HG03521 (cell line): ENCODE measurements around the gene ANGEL2.
"Not testable (repeated sequence)": the region's sequence is repeated elsewhere in the genome, so short reads cannot be mapped to it uniquely, and the experiment has no call there.

ENCODE experiments used
- ATAC-seq: cut with Tn5 transposase; IDR thresholded peaks from one replicate; pipeline ENCODE4 v1.9.1; 2021; ENCODE audit warnings: mild to moderate bottlenecking, moderate library complexity; ENCODE audit not compliant: unreplicated experiment

The ANGEL2 gene

DNA sequence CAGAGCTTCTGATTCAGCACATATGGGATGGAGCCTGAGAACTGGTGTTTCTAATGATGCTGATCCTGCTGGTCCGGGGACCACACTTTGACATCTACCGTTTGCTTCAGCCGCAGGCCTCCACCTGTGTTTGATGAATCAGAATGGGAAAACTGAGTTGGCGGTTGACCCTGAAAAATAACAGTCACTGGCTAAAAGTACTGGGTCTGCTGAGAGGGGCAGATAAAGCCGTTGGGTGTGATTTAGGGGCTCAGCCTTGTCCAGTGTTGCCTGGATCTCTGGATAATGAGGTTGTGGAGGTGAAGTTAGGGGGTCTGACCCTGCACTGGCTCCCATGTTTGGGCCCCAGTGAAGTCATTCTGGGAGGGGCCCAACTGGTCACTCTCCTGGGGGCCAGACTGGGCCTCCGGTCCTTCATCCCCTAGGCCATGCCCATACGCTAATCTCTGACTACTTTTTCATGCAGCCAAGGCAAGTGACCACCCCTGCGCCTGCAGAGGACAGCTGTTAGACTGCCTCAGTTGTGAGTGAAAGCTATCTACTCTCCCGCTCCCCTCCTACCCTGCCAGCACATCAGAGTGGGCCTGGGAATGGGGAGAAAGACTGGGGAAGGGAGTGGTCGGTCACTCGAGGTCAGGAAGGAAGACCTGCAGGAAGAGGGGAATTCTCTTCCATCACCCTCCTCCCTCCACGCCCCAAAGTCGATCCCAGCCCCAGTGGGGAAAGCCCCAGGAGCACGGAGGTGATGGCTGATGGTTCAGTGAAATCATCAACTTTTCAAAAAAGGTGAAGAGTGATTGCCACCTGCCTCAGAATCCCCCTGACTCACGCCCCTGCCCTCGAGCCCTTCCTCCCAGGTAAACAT, 37.7 kb downstream of the ANGEL2 start:
- peak; percentile 42 for ATAC-seq

DNA sequence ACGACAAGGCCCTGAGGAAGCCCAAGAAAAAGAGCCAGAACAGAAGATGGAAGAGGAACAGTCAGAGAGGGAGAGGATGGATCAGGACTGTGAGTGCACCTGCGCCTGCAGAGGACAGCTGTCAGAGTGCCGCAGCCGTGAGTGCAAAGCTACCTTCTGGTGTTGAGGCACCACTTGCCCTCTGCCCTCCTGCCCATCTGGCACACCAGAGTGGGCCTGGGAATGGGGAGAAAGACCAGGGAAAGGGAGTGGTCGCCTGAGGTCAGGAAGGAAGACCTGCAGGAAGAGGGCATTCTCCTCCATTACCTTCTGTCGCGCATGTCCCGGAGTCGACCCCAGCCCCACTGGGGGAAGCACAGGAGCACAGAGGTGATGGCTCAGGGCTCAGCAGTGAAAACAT, 39.1 kb downstream of the ANGEL2 start:
- ATAC-seq: no peak

DNA sequence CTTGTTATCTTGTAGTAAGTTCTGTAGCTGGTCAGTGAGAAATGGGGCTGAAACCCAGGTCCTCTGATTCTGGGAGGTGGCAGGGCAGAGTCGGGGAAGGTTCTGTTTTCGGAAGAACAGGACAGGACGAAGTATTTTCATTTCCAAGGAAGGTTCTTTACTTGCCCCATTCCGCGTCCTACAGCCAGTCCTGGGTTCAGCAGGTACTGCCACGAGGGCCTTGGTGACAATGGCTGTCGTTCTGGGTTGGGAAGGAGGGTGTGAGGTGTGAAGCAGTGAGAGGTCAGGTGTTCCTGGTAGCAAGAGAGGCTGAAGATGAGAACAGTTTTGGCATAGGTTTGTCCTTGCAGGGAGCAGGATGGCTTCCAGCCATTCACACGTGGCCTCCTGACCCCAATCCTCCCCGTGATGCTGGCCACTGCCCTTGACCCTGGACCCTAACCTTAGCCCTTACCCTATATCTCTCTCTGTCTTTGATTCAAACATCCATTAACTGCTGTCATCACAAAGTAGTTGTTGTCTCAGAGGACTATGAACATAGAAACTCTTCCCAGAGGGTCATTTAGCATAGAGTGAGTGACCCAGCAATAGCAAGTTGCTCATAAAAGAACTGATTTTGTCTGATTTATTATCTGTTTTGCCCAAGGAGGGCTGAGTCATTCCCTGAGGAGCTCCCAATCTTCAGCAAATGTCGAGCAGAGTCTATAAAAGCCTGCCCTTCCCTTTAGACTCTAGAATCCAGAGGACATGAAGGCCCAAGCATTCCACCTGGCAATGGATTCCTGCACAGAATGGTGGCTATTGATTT, 40.4 kb downstream of the ANGEL2 start:
- no peak for ATAC-seq

DNA sequence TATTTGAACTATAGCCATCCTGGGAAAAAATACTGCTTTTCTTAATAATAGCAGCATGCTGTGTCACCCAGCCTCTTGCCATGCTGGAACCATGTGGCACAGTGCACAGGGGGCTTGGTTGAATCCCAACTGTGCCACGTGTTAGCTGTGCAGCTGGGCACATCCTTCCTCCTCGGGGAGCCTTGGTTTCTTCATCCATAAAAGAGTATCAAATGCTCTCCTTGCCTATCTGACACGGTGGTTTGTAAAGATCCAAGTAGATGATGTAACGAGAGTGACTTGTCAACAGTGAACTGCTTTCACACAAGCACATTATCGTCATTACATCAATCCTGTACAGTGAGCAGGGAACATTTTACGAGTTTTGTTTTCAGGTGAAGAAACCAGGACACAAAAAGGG, 41.0 kb downstream of the ANGEL2 start:
- no peak for ATAC-seq

DNA sequence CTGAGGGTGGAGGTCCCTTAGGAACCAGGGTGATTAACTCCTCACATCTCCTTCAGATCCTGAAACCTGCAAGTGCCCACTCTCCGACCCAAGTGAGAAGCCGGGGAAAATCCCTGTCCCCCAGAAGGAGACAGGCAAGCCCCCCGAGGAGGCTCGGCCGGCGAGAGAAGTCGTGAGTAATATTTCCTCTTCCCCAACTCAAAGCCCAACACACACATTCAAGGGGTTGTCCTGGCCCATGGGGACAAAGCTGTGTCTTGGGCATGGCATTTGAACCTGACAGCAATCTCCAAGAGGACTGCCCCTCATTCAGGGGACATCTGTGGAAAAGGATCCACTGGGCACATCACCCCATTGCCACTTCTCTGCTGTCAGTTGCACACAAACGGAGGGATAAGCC, 41.8 kb downstream of the ANGEL2 start:
- no peak for ATAC-seq

- no peak for ATAC-seq
Measured at GRCh38 chr1:212973426-212973825, 42.2 kb downstream of the ANGEL2 start.

DNA sequence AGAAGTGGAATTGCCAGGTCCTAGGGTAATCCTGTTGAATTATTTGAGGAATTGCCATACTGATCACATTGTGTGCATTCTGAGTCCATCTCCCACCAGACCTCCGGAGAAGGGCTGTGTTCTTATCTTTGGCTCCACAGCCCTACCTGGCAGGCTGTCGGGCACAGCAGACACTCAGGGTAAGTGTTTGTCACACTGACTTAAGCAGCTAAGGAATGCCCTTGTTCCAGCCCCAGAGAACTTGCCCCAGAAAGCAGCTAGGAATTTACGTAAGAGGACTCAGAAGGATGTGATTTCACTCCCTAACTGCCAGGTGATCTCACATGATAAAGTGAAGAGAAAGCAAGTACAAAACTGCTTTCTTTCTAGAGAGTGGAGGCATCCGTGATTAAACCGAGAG, 44.4 kb downstream of the ANGEL2 start:
- ATAC-seq: no peak

DNA sequence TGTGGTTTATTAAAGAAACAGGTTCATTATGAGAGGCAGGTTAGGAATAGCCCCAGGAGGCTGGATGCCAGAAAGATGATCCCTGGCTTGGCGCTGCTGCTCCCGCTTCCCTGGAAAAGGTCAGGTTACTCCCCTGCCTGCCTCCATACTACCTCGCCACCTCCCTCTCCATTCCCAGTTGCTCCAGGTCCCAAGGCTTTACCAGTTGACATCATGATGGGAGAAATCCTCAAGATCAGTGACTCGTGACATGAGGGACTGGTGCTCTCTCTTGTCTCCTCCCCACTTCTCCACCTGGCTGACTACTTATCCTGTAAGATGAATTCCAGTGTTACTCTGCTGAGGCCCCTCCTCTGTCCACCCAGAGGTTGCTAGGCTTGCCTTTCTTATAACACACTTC, 45.6 kb downstream of the ANGEL2 start:
- ATAC-seq: no peak

DNA sequence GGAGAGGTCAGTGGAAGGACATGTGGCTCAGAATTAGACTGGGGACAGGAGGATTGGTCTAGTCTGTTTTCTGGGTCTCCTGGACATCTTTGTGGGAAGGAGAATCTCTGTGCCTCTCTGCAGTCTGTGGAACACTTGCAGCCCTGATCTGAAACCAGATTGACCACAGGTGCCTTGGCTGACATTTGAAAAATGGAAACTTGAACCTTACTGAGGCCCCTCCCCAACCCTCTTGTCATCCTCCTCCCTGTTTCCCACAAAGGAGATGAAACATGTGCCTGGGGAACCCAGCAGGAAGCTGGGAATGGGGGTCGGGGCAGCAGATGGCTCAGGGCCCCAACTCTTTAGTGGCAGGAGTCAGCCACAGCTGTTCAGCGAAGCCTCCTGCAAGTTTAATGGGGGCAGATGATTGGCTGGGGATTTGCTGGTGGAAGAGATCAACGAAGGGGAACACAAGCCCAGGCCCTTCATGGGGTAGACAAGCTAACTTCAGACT, 47.3 kb downstream of the ANGEL2 start:
- ATAC-seq: no peak

DNA sequence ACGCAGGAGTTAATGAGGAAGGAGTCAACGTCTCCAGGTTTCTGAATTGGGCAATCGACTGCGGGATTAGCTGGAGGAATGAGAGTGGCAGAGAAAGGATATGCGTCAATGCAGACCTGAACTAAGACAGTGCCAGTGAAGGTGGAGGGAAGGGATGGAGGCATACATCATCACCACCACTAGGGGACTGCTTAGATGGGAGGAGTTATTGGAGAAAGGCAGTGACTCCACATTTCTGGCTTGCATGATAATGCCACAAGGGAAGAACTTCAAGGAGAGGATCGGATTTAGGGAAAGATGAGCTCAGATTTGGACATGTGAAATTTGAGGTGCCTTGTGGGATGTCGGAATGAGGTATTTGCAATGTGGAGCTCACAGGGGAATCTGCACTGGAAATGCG, 47.9 kb downstream of the ANGEL2 start:
- peak; percentile 55 for ATAC-seq

GRCh38 chr1:212966616-212967015, 49.1 kb downstream of the ANGEL2 start:
- no peak for ATAC-seq

GRCh38 chr1:212964993-212965392, 50.7 kb downstream of the ANGEL2 start:
- not testable (repeated sequence) for ATAC-seq

GRCh38 chr1:212964102-212964501, 51.6 kb downstream of the ANGEL2 start:
- ATAC-seq: no peak

- ATAC-seq: no peak
Measured at GRCh38 chr1:212962509-212962908, 53.2 kb downstream of the ANGEL2 start.

- no peak for ATAC-seq
Measured at GRCh38 chr1:212960932-212961331, 54.7 kb downstream of the ANGEL2 start.

DNA sequence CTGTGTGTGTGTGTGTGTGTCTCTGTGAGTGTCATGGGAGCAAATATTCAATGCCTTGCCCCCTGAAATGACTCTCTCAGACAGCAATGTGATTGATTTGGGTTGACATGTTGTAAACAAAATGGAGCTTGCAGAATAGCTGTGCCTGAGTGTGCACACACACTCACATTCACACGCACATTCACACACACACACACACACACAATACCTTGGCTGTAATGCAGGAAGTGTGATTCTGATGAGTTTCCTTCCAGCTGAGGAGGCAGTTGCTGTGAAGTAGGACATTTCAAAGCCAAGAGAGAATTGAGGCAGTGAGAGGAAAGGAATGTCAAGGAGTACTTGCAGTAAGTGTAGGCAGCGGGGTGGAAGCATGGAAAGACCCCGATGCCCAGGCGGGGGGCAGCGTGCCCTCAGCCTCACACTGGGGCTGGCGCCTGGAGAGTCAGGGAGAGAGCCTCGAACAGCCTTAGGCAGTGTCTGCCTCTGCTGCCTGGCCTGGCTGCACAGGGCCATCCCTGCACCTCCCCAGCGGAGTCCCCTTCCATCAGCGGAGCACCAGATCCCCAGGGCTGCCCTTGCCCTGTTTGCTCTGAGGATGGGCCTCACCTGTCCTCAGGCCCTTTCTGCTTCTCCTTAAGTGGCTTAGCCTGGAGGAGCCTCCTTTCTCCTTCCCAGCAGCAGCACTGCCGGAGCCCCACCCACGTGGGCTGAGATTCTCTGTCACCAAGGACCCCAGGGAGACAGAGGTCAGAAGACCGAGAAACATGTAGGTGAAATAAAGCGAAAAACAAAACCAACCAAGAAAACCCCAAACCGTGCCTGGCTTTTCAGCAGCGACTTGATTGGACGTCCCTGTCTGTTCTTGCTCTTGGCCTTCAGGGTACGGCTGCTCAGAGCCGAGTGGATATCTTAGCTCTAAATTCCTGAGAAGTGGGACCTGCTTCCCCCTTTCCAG, 56.1 kb downstream of the ANGEL2 start:
- peak; percentile 77 for ATAC-seq

GRCh38 chr1:212958175-212958574, 57.5 kb downstream of the ANGEL2 start:
- no peak for ATAC-seq

DNA sequence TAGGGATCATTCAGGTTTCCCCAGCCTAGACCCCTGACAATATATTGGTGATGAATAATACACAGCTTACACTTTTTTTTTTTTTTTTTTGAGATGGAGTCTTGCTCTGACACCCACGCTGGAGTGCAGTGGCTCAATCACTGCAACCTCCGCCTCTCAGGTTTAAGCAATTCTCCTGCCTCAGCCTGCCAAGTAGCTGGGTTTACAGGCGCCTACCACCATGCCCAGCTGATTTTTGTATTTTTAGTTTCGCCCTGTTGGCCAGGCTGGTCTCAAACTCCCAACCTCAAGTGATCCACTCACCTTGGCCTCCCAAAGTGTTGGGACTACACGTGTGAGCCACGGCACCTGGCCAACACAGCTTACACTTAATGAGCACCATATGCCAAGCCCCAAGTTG, 58.1 kb downstream of the ANGEL2 start:
- no peak for ATAC-seq

DNA sequence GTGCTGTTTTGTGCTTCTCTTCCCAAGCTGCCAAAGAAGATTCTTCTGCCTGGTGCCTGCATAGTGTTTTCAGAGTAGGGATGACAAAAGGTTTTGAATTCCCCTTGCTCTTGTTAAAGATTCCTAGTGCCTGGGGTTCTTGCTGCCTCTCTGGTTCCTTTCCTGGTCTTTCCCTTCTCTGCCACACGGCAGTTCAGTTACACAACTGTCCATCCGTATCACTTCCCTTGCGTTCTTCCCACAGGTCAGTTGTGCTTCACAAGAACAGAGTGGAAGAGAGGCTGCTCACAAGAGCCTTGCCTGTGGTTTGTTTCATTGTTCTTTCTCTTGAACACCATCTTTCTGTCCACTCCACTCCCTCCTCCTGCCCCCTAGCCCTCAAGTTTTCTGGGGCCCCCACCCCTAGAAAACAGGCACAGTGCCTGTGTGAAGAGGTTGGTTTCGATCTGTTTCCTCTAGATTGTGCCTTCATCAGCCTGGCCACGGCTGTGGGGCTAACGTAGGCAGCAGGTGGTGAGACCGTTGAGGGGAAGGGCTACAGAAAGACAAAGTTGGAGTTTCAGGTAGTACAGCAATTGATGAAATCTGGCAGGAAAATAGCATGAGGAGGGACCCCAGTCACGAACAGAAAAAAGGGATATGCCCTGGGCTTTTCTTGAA, 59.6 kb downstream of the ANGEL2 start:
- no peak for ATAC-seq

- no peak for ATAC-seq
Measured at GRCh38 chr1:212955098-212955497, 60.6 kb downstream of the ANGEL2 start.
